PC-9 (cell line): Measurements from ENCODE around the gene KCNT2. TPM values are rescaled to one million over a fixed set of nuclear protein-coding genes. Genes with fewer than 3 reads are reported as not detected.

Experiments used
- BruUV-seq: library from RNA; stranded (reverse); fragments of 400-500 nt; replicated peaks from 2 replicates; lab custom pipeline; 2021; lab: Mats Ljungman, UMichigan
- CTCF ChIA-PET: fragments of 300-600 bp; sonication (Branson Sonifier 250); formaldehyde crosslinking; loops from one replicate; lab custom pipeline; 2022; ENCODE audit warnings: antibody characterized with exemption; lab: Charles Lee
- POLR2A ChIA-PET: fragments of 300-600 bp; sonication (Branson Sonifier 250); formaldehyde crosslinking; loops from one replicate; lab custom pipeline; 2022; ENCODE audit warnings: antibody characterized with exemption; ENCODE audit not compliant: unreplicated experiment; lab: Charles Lee
- DNase-seq, 2 experiments: peaks; one replicate each; pipeline versions ENCODE4 v3.0.0 to v3.0.0-alpha.2; 2015 to 2022; ENCODE audit warnings: mixed read lengths in 1 of 2
- H2AFZ ChIP-seq: fragments of 200-600 bp; sonication (generic); 2 replicates; pipeline ENCODE4 v1.8.1; 2017; ENCODE audit warnings: antibody characterized with exemption
- H3F3A ChIP-seq: fragments of 200-600 bp; sonication (generic); 2 replicates; pipeline ENCODE4 v1.8.1; 2017; ENCODE audit warnings: antibody characterized with exemption, mild to moderate bottlenecking, low read depth; ENCODE audit not compliant: insufficient read depth
- H3K27ac ChIP-seq: fragments of 200-600 bp; sonication (generic); 2 replicates; pipeline ENCODE4 v1.6.1; 2016; ENCODE audit warnings: mixed run types
- H3K27me3 ChIP-seq: fragments of 200-600 bp; sonication (generic); 2 replicates; pipeline ENCODE4 v1.6.1; 2016; ENCODE audit warnings: low read depth, mixed run types; ENCODE audit not compliant: insufficient read depth
- H3K36me3 ChIP-seq: fragments of 200-600 bp; sonication (generic); 2 replicates; pipeline ENCODE4 v1.6.1; 2016; ENCODE audit warnings: low read depth, mixed run types
- H3K4me1 ChIP-seq: fragments of 200-600 bp; sonication (generic); replicated peaks from 2 replicates; pipeline ENCODE4 v1.6.1; 2016; ENCODE audit warnings: mixed run types; ENCODE audit not compliant: insufficient read depth
- H3K4me2 ChIP-seq: fragments of 200-600 bp; sonication (generic); 2 replicates; pipeline ENCODE4 v1.6.1; 2017; ENCODE audit warnings: mixed run types
- H3K4me3 ChIP-seq: fragments of 200-600 bp; sonication (generic); 2 replicates; pipeline ENCODE4 v1.6.1; 2016; ENCODE audit warnings: mixed run types
- H3K79me2 ChIP-seq: fragments of 200-600 bp; sonication (generic); 2 replicates; pipeline ENCODE4 v1.6.1; 2017; ENCODE audit warnings: low read depth, mixed run types
- H3K9me2 ChIP-seq: fragments of 200-600 bp; sonication (generic); 2 replicates; pipeline ENCODE4 v1.8.1; 2017; ENCODE audit warnings: mild to moderate bottlenecking; ENCODE audit not compliant: insufficient read depth
- H3K9me3 ChIP-seq: fragments of 200-600 bp; sonication (generic); 2 replicates; pipeline ENCODE4 v1.8.1; 2016; ENCODE audit warnings: low read depth; ENCODE audit not compliant: insufficient read depth
- H4K20me1 ChIP-seq: fragments of 200-600 bp; sonication (generic); 2 replicates; pipeline ENCODE4 v1.8.1; 2017; ENCODE audit not compliant: insufficient read depth
- EZH2 ChIP-seq: fragments of 200-600 bp; sonication (generic); IDR thresholded peaks from 2 replicates; pipeline ENCODE4 v1.8.0; 2017; ENCODE audit warnings: antibody characterized with exemption, low read depth
- intact Hi-C: fragments of 100-400 bp; cut with micrococcal nuclease; formaldehyde crosslinking; loops from one replicate; pipeline ENCODE4 v1.10.0; 2022; ENCODE audit not compliant: unreplicated experiment
- total RNA-seq: library from RNA; stranded (reverse); gene quantifications from 2 replicates; pipeline ENCODE4 v1.2.3, GENCODE V29; 2021
- TF ChIP-seq, protein P1 (sequence below): fragments of 200-600 bp; sonication (generic); conservative IDR thresholded peaks from 2 replicates; pipeline ENCODE4 v1.6.1; 2017; ENCODE audit warnings: mixed run types, antibody characterized with exemption, mild to moderate bottlenecking, moderate library complexity

KCNT2 gene
- total RNA-seq, 1 experiment from 2014 or later: 0.90 TPM

DNA sequence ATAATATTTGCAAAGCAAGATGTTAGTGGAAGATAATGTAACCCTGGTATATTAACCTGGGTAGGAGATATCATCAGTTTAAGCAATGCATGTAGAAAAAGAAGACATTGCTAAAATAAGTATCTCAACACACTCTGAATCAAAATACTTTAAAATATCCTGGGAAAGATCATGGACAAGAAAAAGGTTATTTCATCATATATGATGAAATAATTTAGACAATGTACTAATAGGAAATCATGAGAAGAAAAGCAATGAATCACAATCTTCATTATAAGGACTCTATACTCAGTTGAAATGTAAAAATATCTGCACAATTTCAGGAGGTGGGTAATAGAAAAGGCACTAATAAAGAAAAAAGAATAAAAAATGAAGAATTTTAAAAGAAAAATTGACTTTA is 158.8 kb downstream of the KCNT2 start:
- H3K36me3 ChIP-seq: no peaks in the 10 kb centered on the region
- DNase-seq: no peak
- no peak overlapping the region for H2AFZ ChIP-seq
- H4K20me1 ChIP-seq: no peaks in the 10 kb centered on the region
- POLR2A ChIA-PET: interaction anchor here (0.7 kb wide), 1 partner anchor 76 kb away, joined by 7 read pairs; no protein-coding TSS in a partner anchor
- no peak overlapping the region for H3K4me2 ChIP-seq
- no peak overlapping the region for H3K4me3 ChIP-seq
- CTCF ChIA-PET: no interaction called here
- H3F3A ChIP-seq: no peaks in the 10 kb centered on the region
- BruUV-seq: no TSS peak
- no peaks in the 10 kb centered on the region for H3K27me3 ChIP-seq
- H3K79me2 ChIP-seq: no peaks in the 10 kb centered on the region
- intact Hi-C loops: no loop called here
- H3K9me2 ChIP-seq: no peaks in the 10 kb centered on the region
- H3K27ac ChIP-seq: no peak overlapping the region
- H3K4me1 ChIP-seq: no peaks in the 10 kb centered on the region
- TF ChIP-seq, protein P1, sequence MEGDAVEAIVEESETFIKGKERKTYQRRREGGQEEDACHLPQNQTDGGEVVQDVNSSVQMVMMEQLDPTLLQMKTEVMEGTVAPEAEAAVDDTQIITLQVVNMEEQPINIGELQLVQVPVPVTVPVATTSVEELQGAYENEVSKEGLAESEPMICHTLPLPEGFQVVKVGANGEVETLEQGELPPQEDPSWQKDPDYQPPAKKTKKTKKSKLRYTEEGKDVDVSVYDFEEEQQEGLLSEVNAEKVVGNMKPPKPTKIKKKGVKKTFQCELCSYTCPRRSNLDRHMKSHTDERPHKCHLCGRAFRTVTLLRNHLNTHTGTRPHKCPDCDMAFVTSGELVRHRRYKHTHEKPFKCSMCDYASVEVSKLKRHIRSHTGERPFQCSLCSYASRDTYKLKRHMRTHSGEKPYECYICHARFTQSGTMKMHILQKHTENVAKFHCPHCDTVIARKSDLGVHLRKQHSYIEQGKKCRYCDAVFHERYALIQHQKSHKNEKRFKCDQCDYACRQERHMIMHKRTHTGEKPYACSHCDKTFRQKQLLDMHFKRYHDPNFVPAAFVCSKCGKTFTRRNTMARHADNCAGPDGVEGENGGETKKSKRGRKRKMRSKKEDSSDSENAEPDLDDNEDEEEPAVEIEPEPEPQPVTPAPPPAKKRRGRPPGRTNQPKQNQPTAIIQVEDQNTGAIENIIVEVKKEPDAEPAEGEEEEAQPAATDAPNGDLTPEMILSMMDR: no peak
- TF ChIP-seq EZH2: no peak
- no peaks in the 10 kb centered on the region for H3K9me3 ChIP-seq

DNA sequence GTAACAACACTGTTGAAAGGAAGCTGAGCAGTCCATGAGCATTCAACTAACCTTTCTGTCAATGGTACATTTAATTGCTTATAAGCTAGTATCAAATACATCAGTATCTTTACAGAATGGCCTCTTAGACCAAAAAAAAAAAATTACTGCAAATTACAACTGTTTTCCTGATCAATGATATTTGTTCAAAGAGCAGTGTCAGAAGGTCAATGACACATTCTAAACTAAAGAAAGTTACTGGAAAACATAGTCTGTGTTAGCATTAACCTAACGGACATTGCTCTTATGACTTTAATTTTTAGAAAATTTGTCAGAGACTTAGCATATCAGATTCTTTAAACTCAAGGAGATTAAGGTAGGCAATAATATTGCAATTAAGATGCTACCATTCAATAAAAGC is 162.5 kb downstream of the KCNT2 start:
- POLR2A ChIA-PET: no interaction called here

DNA sequence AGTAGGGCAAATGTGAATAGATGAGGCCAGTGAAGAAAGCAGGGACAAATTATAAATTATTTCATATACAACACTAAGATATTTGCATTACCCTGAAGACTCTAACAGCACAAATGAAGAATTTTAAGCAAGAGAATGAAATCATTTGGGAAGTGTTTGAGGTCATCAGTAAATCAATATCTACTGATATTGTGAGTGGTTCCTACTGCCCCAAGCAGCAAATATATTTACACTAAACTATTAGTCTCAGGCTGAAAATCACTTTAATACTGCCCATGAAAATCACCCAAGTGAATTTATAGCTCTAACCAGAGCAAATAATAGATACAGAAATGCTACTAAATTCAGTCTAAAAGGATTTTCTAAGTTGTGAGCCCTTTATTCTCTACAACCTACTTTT is 163.6 kb downstream of the KCNT2 start:
- Histone ChIP-seq H3K9me3 (no peaks in the 10 kb centered on the region), H2AFZ (no peak overlapping the region), H4K20me1 (no peaks in the 10 kb centered on the region), H3K27ac (no peak overlapping the region), H3F3A (no peaks in the 10 kb centered on the region), H3K79me2 (no peaks in the 10 kb centered on the region), H3K27me3 (no peaks in the 10 kb centered on the region), H3K4me2 (no peak overlapping the region), H3K4me1 (no peaks in the 10 kb centered on the region), H3K9me2 (no peaks in the 10 kb centered on the region), H3K4me3 (no peak overlapping the region), H3K36me3 (no peaks in the 10 kb centered on the region)
- POLR2A ChIA-PET: no interaction called here
- BruUV-seq: no TSS peak
- DNase-seq: no peak
- CTCF ChIA-PET: no interaction called here
- intact Hi-C loops: no loop called here
- no peak for TF ChIP-seq EZH2
- TF ChIP-seq, protein P1: no peak

More for the DNA sequence above, 162.5 kb downstream of the KCNT2 start:
- Histone ChIP-seq H3K79me2 (no peaks in the 10 kb centered on the region), H3K4me1 (no peaks in the 10 kb centered on the region), H3K4me3 (no peak overlapping the region), H3K9me2 (no peaks in the 10 kb centered on the region), H3K36me3 (no peaks in the 10 kb centered on the region), H2AFZ (no peak overlapping the region), H3K9me3 (no peaks in the 10 kb centered on the region), H3K27ac (no peak overlapping the region), H3K4me2 (no peak overlapping the region), H3F3A (no peaks in the 10 kb centered on the region), H4K20me1 (no peaks in the 10 kb centered on the region), H3K27me3 (no peaks in the 10 kb centered on the region)
- intact Hi-C loops: no loop called here
- TF ChIP-seq, protein P1: no peak
- no peak for TF ChIP-seq EZH2
- BruUV-seq: no TSS peak
- CTCF ChIA-PET: no interaction called here
- no peak for DNase-seq
